HG03469 (cell line): ENCODE results near the gene GALNT2.

Experiments used
- ATAC-seq: cut with Tn5 transposase; IDR thresholded peaks from one replicate; pipeline ENCODE4 v1.9.1; 2021; ENCODE audit warnings: mild to moderate bottlenecking, moderate library complexity, moderate number of reproducible peaks; ENCODE audit not compliant: unreplicated experiment

The GALNT2 gene

DNA sequence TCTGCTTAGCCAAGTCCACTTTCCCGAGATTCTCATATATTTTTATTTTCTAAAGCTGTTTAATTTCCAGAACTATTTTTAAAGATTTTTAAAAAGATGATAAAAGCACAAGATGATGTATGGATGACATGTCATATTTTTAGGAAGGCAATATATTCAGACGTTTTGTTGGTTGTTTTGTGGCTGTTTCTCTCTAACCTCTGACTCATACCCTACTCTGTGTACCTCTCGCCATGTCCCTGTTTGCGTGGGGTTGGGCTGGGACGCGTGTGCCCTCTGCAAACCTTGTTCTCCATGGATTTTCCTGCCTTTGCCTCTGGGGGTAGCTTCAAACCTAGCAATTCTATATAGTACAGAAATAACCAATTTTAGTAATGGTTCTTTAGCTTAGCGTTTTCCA lies 132.0 kb downstream of the GALNT2 start:
- ATAC-seq: no peak

DNA sequence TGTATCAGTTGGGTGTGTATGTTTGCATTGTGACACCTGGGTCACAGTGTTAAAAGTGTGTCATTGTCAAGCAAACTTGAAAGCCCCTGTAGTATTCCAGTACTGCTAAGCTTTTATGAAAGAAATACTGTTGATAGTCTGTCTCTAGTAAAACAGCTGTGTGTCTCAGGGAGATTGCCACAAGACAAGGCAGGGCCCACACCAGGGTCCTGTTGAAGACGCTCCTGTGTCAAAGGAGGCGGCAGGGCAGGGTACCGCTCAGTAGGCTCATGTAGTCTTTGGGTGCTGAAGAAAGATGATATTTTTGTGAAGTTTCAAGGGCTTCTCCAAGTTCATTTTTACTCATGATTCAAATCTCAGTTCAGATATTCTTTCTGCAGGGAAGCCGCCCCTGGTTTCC lies 132.5 kb downstream of the GALNT2 start:
- ATAC-seq: no peak

DNA sequence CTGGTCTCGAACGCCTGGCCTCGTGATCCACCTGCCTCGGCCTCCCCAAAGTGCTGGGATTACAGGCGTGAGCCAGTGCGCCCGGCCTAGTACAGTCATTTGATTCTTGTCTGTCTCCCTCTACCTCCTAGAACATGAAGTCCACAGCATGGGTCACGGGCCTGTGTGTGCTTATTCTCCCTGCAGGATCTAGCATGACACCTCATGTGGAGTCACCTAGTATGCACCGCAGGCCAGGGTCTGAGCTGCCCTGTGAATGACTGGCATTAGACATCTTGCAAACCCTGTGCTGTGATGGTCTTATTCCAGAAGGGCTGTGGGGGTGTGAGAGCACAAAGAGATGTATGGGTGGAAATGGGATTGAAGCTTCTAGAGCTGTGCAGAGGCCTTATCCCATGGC lies 133.2 kb downstream of the GALNT2 start:
- ATAC-seq: no peak

DNA sequence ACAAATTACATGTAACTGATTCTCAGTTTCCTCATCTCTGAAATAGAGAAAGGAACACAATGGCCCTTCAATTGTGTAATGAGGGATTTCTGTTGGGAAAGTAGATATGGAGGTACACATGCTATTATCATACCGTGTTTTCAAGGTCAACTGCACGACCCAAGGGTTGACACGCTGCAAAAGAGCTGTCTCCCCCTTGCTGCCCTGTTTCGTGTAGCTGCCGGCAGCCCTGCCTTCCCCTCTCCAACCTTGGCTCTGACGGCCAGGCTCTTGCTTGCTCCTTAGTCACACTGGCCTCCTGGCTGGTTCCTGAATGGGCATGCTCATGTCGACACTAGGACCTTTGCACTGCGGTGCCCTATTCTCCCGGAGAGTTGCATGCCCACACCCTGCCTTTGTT lies 134.4 kb downstream of the GALNT2 start:
- no peak for ATAC-seq

DNA sequence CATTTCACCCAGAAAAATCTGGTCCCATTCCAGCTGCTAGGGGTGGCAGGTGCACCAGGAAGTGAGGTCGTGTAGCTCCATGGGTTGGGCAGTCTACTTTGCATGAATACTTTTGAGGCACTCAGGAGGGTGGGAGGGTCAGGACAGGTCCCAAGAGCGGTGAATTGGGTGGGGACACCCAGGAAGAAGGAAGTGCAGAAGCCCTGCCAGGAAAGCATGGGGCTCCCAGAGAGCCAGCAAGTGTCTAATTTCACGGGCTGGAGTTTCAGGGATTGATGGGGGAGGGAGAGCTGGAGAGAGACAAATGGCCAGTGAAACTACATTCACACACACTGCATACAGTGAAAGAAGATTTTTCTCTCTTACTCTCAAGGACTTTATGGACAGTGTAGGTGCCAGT lies 137.8 kb downstream of the GALNT2 start:
- ATAC-seq: no peak

DNA sequence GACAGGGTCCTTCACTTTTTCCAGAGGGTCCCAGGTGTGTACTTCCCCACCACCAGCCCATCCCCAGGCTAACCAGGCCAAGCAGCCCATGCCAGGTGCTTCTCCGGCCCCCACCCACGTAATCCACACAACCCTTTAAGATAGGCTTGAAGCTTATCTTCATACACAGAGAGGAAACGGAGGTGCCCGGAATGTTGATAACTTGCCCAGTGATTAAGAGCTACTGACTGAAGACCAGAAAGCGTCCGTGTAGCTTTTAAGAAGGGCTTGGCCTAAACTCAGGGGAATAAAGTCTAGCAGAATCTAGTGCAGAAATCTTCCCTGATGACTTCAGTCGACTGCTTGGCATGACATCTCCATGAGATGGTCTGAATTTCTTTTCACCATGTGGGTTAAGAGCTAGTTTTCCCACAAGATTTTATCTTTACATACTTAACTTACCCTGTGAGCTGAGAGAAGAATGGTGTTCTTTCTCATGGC lies 138.7 kb downstream of the GALNT2 start:
- no peak for ATAC-seq

DNA sequence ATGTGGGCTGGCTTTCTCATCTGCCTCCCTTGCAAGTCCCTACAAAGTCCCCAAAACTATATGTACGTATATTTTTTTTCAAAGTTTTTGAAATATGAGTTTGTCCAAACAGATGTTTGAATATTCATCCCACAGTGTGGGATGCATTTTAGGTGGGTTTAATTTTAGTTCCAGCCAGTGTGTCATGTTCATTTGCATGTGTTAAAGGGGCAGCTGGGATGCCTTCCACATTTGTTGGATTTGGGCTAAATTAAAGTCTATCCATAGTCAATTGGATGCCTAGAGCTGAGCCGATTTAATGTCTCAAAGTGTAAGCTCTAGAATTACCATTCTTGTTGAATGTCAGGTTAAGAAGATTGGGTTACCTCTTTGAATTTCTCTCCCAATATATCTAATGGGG lies 139.2 kb downstream of the GALNT2 start:
- ATAC-seq: no peak

DNA sequence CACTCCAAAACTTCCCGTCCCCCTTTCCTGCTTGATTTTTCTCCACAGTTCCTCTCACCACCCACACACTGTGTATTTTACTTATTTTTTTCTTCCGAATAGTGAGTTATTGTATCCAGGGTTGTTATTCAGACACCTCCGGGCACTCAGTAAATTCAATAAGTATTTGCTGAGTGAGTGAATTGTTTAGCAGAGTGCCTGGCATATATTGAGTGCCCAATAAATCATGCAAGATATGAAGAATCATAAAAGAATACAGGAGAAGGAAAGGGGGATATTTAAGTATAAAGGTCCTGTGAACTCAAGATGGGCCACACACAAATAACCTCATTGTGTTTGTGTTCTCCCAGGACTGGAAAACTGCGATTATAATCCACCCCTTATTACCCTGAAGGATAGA lies 139.9 kb downstream of the GALNT2 start:
- no peak for ATAC-seq

DNA sequence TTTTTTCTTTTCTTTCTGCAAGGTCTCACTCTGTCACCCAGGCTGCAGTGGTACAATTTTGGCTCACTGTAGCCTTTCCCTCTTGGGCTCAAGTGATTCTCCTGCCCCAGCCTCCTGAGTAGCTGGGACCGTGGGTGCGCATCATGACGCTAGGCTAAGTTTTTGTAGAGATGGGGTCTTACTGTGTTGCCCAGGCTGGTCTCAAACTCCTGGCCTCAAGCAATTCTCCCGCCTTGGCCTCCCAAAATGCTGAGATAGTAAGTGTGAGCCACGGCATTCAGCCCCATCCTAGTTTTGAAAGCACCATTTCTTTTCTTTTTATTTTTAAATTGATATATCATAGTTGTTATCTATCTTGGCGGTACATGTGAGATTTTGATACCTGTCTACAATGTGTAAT lies 140.6 kb downstream of the GALNT2 start:
- no peak for ATAC-seq

DNA sequence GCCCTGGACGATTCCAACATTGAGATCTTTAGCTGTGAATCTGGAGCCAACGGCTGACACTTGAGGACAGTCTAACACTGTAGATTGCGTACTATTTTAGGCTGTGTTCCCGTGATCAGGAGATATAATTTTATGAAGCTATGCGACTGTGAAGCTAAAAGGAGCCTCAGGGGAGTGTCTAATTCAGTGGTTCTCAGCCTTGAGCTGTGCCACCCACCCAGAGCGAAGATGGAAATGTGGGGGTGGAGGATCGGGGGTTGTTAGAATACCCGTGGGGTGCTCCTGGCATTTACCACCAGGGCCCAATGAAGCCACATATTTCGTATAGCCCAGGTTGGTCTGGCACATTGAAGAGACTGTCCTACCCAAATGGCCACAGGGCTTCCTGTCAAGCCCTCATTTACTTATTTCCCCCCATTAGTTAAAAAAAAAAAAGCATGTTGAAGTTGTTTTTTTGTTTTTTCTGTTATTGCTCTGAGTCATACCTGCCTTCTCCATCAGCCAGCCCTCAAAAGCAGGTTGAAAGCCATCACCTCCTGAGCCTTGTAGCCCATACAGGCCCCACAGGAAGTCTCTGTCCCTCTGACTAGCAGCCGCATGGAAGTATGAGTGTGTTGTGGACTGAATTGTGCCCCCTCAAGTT lies 141.7 kb downstream of the GALNT2 start:
- ATAC-seq: peak; percentile 17

DNA sequence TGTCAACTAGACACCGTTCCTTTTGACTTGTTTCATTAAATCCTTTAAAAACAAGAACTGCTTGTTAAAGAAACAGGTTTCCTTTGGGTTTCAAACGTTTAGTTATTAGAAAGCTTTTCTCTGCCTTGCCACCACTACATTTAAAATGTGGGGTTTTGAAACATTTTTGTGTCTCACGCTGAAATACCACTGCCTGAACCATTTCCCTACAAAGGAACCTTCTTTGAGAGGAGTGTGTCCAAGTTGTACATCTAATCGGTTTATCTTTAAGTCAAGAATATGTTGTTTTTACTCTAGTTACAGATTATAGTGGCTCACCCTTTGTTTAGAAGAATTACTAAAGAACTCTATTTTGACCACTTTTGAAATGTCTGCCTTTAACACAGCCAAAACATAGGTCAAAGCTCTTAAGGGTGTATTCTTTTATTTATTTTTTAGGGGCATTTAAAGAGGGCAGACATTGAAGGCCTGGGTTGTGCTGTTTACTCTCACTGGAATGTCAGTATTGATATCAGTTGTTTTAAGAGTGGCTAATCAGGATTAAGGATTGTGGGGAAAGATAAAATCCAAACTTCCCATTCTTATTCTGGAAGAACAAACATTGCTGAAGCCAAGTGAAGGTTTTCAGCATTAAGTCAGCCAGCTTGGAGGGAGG lies 143.4 kb downstream of the GALNT2 start:
- no peak for ATAC-seq

DNA sequence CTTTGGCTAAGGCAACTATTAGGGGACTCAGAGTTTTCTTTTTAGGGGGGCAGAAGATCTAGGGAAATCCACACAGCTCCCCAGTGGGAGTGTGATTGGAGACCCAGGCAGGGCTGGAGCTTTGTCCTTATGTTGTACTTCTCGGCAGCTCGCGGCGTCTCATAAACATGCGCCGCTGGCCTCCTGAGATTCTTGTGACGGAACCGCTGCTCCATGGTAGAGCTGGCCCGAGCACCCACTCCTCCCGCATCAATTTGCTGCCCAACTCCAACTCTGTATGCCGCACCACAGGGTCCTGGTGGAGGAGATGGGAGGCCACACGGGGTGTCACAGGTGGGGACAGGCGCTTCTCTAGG lies 143.9 kb downstream of the GALNT2 start:
- ATAC-seq: no peak

DNA sequence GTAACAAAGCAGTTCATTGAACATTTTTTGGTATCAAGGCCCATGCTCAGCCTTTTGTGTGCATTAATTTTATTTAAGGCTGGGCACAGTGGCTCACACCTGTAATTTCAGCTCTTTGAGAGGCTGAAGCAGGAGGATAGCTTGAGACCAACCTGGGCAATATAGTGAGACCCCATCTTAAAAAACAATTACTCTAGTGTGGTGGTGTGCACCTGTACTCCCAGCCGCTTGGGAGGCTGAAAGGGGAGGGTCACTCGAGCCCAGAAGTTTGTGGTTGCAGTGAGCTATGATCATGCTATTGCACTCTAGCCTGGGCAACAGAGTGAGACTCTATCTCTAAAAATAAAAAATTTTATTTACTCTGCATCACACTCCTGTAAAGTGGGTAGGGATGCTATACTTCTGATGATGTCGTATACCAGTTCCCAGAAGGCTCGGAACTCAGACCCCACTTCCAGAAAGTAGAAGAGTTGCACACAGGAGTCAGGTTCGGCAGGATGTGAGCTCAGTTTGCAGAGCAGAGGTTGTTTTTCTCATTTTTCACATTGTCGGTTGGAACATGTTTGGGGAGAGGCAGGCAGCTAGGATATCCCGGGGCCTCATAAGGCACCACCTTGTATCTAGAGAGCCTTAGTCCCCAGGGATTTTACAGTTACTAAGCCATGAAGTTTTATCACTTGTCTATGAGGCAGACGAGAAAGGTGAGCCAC lies 144.6 kb downstream of the GALNT2 start:
- no peak for ATAC-seq

DNA sequence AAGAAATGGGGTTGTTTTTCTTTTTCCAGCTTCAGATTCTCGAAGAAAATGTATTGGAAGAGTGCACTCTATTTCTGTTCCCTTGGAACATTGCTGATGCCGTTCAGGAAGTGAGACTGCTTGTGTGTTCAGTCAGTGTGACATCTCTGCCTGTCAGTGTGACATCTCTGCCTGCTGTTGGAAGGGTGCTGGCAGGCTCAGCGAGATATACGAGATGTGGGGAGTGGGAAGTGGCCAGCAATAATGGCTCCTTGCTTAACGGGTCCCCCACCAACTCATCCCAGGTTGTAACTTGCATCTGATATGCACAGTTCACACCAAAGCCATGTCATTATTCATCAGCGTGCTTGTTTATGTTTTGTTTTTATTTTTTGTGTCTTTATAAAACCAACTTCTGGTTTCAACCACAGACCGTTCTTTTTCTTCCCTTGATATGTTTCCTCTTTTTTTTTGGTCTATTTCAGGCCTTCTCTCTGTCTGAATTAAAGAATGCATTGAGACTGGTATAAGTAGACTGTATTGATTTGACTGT lies 145.4 kb downstream of the GALNT2 start:
- peak; percentile 25 for ATAC-seq

DNA sequence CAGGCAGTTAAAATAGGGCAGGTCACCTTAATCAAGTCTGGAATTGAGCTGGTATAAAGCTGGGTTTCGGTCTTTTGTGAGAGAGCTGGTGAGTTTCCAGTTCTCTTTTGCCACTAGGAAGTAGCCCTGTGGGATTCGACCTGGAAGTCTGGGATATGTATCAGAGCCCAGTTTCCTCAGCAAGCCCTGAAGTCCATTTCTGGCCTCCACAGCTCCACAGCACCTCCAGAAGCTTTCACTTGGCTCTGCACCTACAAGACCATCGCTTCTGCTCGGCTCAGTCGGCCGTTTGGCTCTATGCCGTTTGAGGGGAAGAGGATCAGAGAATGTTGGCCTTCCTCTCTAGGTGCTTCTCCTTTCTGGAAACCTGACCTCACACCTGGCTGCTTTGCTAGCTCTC lies 148.0 kb downstream of the GALNT2 start:
- no peak for ATAC-seq

DNA sequence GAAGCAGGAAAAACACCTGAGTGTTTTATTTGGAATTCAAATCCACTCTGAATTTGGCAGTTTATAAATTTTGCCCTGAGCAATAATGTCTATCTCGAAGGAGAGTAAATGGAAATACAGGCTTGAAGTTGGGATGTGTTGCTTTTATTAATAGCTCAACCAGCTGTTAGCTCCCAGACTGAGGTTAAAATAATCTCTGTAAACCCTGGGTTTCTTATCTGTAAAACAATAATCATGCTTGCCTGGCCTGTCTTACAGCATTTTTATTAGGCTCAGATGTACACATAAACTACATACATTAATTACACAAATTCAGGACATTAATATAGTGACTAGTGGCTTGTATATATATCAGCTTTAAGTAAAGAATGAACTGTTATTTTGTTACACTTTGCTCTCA lies 148.5 kb downstream of the GALNT2 start:
- no peak for ATAC-seq

DNA sequence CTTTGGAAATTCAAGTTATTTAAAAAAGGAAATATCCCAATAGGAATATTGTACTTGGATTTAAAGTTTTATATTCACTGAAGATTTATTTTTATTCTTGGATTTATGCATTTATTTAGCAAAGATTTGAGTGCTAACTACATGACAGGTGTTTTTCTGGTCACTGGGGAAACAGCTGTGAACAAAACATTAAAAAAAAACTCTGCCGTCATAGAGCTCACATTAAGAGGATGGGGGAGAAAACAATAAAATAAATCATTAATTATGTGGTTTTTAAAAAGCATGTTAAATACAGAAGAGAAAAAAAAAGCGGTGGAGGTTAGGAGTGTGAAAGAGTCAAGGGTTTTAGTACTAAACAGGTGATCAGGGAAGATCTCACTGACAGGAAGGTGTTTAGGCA lies 149.9 kb downstream of the GALNT2 start:
- no peak for ATAC-seq

DNA sequence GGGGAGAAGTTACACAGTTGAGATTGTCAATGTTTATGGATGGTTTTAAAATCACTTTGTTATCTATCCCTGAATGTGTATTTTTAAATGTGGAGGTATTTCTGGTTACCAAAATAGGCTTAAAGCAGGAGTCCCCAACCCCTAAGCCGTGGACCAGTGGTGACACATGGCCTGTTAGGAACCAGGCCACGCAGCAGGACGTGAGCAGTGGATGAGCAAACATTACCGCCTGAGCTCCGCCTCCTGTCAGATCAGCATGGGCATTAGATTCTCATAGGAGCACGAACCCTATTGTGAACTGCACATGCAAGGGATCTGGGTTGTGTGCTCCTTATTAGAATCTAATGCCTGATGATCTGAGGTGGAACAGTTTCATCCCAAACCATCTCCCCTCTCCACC lies 151.6 kb downstream of the GALNT2 start:
- no peak for ATAC-seq

DNA sequence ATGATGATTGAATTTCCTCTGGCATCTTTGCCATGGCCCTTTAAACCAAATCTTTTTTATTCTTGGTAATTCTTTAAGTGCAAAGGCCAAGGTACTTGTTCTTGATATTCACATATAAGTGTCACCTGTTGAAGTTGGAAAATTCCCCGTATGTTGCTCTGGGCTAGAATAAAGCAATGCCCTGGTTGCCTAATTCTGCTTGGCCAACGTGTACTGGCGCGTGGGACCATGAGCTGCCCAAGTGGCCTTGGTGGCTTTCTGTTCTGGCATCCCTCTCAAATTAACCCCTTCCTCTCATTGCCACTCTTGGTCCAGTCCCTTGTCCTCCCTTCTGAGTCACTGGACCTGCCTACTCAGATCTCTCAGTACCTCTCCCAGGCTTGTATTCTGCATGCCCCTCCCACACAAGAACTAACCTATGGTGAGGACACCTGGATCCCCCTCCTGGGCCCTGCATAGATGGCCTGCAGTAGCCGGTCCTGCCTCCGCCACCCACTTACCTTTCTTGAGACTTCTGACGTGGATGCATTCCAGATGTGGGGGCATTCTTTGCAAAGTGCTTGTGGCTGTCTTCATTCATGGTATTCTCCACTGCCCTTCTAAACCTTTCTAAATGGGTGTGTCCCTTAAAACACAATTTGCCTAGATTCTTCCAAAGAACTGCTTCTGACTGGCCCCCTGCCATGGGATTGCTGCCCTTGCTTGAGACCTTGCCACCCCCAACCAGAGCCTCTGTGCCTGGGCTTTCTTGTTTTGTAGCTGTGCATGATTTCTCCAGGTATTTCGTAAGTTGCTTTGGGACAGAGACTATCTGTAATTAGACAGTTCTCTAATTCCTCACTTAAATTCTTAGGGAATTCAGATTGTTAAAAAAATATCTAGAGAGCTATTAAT lies 152.4 kb downstream of the GALNT2 start:
- ATAC-seq: no peak

DNA sequence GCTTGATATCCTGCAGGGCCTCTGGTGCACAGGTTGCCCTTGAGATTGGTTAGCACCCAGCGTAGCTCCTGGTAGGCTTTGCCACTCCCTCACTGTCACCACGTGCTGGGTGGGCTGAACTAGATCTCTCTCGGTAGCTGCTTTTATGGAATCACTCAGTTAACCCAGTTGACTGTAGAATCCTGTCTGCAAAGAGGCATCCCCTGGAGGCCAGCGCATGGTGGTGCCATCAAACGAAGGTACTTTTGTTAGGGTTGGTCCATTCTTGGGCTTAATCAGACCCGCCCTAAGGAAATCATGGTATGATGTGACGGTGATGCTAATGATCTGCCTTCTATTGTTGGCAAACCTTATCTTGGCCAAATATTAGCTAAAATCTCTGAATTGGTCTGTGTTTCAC lies 153.4 kb downstream of the GALNT2 start:
- no peak for ATAC-seq

DNA sequence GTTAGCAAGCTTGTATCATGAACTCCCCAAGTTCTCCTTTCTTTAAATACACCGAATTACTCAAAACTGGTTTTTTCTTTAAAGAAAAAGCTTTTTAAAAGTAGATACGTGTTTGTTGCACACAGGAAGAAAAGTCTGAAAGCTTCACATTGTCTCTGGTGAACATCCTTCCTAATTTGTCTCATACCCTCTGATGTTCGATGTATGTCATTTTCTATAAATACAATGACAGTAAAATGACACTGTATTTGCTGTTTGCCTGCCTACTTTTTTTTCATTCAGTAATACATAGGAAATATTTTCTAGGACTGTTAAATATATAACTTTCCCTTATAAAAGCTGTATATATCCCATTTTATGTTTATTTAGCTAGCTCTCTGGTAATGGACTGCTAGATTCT lies 153.9 kb downstream of the GALNT2 start:
- no peak for ATAC-seq
